MM.1S (cell line): Measurements from ENCODE around the gene IPO11.

ENCODE experiments used
- EZH2 ChIP-seq: fragments of 300-600 bp; sonication (generic); optimal IDR thresholded peaks from 2 replicates; pipeline ENCODE3; 2017; ENCODE audit warnings: low read depth, mild to moderate bottlenecking, antibody characterized with exemption, low read length, mixed read lengths
- EZH2phosphoT487 ChIP-seq: fragments of 300-600 bp; sonication (generic); IDR thresholded peaks from 2 replicates; pipeline ENCODE4 v1.6.1; 2018; ENCODE audit warnings: antibody characterized with exemption, low read length
- TF ChIP-seq, protein P1 (sequence below): fragments of 300-600 bp; sonication (generic); IDR thresholded peaks from 2 replicates; pipeline ENCODE4 v1.5.1; 2016; ENCODE audit warnings: antibody characterized with exemption, low read length, mixed read lengths

DNA sequence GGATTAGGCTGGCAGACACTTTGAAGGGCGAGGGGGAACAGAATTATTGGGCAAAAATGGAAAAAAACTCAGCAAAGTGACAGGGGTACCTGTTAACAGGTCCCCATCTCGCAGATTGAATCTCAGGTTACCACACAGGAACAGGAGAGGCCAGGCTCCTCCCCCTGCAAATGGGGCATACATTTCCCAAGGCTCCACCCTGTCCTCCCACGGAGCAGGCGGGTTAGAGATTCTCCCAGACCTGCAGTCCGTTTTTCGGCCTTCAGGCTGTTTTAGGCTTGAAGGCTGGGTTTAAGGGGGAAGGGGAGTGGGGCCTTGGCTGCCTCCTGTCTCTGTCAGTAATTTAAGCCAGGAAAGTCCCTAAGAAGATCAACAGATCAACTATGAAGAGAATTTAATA, 208.7 kb downstream of the IPO11 start:
- TF ChIP-seq, protein P1, sequence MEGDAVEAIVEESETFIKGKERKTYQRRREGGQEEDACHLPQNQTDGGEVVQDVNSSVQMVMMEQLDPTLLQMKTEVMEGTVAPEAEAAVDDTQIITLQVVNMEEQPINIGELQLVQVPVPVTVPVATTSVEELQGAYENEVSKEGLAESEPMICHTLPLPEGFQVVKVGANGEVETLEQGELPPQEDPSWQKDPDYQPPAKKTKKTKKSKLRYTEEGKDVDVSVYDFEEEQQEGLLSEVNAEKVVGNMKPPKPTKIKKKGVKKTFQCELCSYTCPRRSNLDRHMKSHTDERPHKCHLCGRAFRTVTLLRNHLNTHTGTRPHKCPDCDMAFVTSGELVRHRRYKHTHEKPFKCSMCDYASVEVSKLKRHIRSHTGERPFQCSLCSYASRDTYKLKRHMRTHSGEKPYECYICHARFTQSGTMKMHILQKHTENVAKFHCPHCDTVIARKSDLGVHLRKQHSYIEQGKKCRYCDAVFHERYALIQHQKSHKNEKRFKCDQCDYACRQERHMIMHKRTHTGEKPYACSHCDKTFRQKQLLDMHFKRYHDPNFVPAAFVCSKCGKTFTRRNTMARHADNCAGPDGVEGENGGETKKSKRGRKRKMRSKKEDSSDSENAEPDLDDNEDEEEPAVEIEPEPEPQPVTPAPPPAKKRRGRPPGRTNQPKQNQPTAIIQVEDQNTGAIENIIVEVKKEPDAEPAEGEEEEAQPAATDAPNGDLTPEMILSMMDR: no peak
- TF ChIP-seq EZH2 (no peak), EZH2phosphoT487 (no peak)
